Superior temporal gyrus (tissue), 1 donor: ENCODE measurements around the gene CHD6.

Source experiments
- DNase-seq: peaks from one replicate; pipeline ENCODE4 v3.0.0-alpha.2; 2016; ENCODE audit errors: extremely low spot score

The CHD6 gene

DNA sequence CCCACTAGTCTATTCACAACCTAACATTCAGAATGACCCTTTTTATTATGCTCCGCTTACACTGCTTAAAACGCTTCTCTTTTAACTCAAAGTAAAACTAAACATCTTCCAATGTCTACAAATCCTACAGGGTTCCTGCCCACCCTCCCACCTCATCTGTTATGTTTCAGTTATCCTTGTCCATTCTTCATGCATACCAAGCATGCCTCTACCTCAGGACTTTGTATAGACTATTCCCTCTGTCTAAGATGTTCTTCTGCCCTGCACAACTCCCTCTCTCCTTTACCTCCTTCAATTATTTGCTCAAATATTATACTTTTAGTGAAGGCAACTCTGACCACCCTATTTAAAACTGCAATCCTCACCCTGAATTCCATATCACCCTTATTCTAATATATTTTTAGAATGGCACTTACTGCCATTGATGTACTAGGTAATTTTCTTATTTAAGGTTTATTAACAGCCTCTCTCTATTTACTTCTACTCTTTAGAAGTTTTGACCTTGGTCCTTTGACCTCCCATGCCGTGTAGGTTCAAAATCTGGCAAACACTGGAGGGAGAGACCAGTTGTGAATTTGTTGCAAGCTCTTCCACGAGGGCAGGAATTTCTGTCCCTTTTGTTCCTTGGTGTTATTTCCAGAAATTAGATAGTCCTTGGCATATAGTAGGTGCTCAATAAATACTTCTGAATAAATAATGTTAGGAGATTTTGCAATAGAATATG, 111.8 kb downstream of the CHD6 start:
- no peak for DNase-seq

DNA sequence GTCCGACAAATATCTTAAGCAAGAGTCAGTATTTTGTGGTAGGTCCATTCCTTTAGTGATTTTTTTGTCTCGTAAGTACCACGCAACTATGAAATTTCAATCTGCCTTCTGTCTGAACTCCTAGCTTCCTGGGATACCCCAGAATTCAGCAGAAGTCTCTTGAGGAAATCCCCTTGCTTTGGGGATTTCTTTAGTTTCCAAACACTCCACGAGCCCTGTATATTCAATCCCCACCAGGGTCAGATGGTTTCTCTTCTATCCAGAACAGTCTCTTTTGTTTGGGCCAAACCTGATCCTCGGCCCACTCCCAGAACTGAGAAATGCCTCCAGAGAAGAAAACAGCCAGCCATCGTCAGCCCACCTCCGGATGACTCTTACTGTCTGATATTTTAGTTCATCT, 113.0 kb downstream of the CHD6 start:
- no peak for DNase-seq

DNA sequence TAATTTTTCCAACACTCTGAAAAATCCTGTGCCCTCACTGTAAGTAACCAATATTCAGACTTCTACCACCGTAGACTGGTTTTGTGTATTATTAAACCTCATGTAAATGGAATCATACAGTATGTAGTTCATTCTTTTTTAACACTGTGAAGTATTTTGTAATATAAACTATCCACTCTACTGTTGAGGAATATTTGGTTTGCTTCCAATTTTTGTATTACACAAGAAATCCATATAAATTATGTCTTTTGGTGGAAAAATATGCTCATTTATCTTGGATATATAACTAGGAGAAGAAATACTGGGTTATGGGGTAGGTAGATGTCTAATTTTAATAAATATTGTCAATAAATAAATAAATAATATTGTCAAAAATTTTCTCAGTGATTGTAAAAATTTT, 116.8 kb downstream of the CHD6 start:
- DNase-seq, result no peak

- DNase-seq, result no peak
These were observed 118.0 kb downstream of the CHD6 start for GRCh38 chr20:41499961-41500725.

GRCh38 chr20:41499064-41499463, 119.1 kb downstream of the CHD6 start:
- DNase-seq, result no peak

GRCh38 chr20:41497186-41497895, 120.8 kb downstream of the CHD6 start:
- no peak for DNase-seq

GRCh38 chr20:41494451-41494850, 123.7 kb downstream of the CHD6 start:
- DNase-seq, result no peak

DNA sequence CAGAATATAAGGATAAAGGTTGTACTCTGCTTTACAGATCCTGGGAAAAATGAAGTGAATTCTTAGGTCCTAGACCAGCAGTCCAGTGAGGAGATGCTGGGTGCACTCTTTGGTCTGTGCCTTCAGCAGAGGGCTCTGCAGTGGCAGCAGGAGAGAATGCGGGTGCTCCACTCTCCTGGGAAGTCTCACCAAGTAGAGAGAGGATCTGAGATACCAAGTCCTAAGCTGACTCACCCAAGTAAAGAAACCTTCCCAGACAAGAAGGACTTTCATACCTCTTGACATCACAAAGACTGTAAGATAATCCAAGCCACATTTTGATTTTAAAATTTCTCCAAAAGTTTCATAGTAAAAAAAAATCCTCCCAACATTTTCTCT, 134.6 kb downstream of the CHD6 start:
- DNase-seq, result no peak

GRCh38 chr20:41482647-41483552, 135.3 kb downstream of the CHD6 start:
- no peak for DNase-seq

DNA sequence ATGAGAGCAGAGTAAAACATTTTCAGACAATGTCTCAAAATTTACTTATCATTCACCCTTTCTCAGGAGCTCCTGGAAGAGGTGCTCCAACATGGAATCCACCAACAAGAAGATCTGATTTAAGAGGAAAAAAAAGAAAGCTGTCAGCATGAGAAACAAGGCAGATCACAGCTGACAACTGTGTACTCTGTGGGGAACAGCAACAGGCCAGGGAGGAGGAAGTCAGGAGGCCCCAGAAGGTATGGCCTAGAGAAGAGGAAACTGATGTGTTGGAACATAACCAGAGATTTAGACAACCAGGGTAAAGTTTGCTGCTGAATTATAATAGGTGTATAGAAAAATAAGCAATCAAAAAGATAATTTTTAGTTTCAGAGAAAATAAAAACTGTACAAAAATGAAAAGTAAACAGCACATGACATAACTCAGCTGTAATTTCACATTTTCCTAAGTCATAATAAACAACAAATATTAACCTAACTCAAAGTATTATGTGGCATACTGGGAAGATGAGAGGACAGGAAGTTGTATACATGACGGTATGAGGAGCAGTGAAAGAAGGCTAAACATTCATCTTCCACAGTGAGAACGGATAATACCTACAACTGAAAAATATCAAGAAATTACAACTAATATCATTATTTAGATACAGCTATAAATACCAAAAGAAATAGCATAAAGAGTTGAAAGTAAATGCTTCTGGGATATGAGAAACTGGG, 138.0 kb downstream of the CHD6 start:
- DNase-seq, result no peak

DNA sequence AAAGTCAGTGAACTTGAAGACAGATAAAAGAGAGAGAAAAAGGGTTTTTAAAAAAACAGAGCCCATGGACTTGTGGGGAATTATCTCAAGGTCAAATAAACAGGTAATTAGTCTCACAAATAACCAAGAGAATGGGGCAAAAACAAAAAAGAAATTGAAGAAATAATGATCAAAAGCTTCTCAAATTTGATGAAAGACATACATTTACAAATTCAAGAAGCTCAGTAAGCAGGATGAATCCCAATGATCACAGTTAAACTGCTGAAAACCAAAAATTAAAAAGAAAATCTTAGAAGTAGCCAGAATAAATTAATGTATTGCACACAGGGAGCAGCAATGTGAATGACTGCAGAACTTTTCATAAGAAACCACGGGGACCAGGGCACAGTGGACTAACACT, 139.1 kb downstream of the CHD6 start:
- no peak for DNase-seq

DNA sequence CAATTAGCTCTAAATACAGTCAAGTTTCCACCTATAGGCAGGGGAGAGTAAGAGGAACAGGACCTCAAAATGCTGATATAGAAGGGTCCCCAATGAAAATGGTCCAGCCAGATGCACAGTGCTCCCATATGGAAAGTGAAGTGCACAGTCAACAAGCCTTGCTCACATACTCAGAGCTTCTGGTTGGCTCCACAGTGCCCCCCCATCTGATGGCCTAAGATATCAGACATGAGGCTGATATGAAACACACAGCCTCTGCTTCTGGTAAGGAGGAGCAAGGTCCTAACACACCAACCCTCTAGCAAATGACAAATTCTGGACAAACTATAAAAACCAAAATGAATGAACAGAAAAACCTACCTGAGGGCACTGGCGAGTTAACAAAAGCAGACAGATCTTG, 140.2 kb downstream of the CHD6 start:
- DNase-seq, result no peak

DNA sequence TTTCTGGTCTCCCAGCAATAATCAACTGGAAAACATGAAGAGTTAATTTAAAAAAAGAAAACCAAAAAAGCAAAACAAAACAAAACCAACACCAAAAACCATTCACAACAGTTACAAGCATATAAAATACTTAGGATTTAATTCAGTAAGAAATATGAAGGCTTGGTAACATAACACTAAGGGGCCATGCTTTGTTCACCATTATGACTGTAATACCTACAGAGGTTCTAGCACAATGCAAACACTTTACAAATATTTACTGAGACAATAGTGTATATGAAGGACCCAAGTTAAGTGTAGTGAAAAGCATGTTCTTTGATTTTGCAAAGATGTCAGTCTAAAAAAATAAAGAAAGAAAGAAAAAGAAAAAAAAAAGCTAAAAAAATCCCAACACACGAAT, 141.7 kb downstream of the CHD6 start:
- no peak for DNase-seq

DNA sequence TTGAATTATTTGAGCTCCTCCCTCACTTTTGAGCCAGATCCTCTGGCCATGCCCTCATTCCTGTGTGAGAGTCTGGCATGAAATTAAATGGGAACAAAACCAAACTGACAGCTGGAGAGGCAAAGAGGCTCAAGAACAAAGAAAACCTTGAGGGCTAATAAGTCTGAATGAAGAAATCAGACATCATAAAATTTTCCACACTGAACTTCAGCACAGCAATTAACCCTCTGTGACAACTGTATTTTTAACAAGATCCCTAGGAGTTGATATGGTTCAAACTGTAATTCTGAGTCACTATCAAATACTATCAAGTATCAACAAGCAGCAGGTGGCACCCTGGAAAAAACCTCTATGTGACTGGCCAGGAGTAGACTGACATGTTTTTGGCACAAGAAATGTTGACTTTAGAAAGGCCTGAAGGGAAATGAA, 142.2 kb downstream of the CHD6 start:
- DNase-seq, result no peak

- no peak for DNase-seq
These were observed 142.7 kb downstream of the CHD6 start for GRCh38 chr20:41475503-41475902.

DNA sequence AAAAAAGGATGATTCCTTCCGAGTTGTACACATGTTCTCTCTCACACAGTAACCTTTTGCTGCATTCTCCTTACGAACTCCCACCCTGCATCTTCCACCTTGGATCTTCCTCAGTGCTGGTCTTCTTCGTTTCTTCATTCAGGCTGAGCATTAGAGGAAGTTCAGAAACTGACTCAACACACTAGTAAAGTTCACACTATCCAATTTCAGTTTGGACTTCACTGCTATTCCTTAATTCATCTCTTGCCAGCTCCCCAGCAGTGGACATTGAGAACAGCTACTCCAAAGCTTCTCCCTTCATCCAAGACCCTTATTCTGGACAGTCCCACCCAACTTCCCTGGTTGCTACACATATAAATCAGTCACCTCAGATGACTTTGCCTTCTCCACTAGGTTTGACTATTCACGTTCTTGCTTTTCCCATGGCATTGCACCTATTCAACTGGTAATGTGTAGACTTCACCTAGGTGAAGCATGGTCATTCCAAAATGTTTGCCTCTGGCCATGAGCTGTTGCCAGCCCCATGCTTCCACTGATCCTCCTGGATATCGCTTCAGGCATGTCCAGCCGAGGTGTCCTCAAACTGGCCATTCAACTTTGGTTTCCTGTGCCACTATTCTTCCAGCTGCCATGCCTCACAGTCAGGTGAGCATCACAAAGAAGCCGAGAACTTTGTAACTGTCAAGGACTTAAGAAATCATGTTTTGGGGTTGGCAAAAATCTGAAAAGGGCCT, 147.6 kb downstream of the CHD6 start:
- no peak for DNase-seq

- DNase-seq, result no peak
These were observed 148.3 kb downstream of the CHD6 start for GRCh38 chr20:41469868-41470267.

DNA sequence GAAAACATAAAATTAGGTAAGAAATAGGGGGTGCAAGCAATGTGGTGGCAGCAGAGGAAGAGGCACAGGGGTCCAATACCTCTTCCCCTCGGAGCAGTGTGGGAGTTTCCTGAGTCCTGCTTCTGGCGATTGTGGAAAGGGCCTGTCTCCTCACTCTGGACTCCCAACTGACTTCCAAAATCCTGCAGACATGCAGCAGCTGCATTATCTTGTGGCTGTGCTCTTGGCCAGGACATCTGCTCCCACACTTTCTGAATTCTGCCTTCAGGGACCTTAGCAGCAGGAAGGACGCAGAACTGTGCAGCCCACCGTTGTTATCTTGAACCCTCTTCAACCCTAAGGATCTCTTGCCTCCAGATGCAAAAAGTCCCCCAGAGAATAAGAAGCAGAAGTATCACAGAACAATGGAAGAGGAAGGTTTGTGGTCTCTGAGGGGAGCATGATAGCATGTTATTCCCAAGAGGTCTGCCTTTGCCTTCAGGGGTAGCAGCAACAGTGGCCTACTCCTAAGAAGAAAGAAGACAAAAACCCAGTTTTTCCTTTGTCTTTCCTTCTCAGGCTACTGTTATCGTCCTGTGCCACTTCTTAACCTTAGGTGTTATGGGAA, 149.1 kb downstream of the CHD6 start:
- no peak for DNase-seq

GRCh38 chr20:41467690-41468089, 150.5 kb downstream of the CHD6 start:
- DNase-seq, result no peak

GRCh38 chr20:41467220-41467619, 151.0 kb downstream of the CHD6 start:
- no peak for DNase-seq
